Measurements from ENCODE around the gene FBN2. TPM values are rescaled to one million over a fixed set of nuclear protein-coding genes. Genes with fewer than 3 reads are reported as not detected.

The FBN2 gene
- total RNA-seq, 1 donor from 2014 or later = 21.4 TPM

DNA sequence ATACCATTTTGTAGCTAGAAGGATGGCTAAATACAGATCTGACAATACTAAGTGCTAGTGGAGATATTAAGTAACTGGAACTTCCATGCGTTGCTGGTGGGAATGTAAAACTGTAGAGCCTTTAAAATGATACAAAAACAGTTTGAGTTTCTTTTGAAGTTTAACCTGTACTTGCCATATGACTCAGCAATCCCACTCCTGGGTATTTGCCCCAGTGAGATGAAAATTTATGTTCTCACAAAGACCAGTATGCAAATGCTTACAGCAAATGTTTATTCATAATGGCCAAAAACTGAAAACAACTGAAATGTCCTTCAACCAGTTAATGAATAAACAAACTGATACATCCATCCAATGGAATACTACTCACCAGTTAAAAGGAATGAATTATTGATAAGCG, 317.2 kb downstream of the FBN2 start:
- DNase-seq (ENCODE audit: extremely low read depth, low read depth, low spot score) = no peak

DNA sequence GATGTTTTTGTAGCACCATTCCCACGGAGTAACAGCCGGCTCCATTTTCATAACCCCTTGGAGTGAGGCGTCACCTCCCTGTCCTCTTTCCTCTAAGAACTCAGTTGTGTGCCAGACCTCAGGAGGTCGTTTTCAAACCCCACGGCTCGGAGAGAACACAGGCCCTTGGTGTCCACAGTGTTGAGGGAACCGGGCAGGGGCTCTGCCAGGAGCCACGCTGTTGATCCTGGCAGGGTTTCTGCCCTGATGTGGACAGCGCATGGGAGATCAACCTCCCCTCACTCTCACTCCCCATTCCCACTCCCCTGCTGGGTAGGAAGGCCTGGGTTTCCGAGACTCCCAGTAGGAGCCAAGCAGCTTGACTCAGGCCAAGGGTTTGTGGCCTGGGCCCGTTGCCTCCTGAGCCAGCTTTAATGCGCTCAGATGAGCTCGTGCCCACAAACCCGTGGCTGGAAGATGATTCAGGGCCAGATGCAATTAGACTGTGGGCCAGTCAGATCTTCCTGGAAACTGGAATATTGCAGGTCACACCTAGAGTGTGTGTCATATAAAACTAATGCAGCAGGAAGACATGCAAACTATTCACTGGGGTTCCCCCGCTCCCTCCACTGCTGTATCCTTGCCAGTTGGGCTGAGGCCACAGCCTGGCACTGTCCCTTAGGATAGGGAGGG, 321.0 kb downstream of the FBN2 start:
- no peak for DNase-seq (ENCODE audit: extremely low read depth, low read depth, low spot score)

DNA sequence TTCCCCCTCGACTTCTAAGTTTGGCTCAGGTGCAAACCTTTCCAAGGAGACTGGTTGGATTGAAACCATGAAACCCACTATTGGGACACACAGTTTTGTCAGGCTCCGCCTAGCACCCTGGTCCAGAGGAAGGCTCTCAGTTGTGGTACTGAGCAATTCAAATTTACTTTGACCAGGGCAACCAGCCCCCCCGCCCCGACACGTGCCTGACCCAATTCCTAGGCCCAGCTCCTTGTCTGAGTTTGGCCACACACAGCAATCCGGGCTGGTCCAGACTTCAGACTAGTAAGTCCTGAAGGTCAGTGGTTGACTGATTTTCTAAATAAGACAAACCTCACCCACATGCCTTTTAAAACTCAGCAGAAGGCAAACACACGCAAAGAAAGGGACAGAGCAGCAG, 321.8 kb downstream of the FBN2 start:
- DNase-seq (ENCODE audit: extremely low read depth, low read depth, low spot score) = no peak

DNA sequence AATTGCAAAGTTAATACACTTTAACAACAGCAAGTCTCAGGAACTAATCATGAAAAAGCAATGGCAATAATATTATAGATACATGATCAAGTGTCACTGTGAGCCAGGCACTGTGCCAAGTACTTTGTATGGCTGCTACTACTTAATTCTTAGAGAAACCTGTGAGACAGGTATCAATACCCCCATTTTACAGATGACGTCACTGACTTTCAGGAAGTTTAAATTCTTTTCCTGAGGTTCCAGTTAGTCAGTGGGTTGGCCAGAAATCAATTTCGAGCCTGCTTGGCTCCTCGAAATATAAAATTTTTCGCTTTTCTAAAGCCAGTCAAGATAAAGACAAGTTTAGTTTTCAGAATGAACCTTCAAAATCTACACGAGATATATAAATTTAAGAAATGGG, 324.2 kb downstream of the FBN2 start:
- no peak for DNase-seq (ENCODE audit: extremely low read depth, low read depth, low spot score)

DNA sequence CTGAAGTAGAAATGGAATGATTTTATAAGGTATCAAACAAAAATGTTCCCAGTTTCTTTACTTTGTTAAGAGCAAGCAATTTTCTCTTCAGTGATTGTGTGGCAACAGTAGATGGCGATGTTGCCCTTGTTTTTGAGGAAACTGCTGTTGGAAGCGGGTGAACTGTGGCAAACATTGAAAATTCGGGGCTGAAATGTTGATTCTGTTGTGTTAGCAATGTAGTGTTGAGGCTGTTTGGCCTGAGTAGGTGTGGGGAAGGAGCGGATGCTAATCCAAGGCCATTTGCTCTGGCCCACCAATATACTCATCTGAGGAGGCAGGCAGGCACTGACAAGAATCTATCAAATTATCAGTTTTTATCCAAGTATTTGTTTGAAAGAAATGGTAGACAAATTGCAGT, 324.7 kb downstream of the FBN2 start:
- peak; percentile 37 for DNase-seq (ENCODE audit: extremely low read depth, low read depth, low spot score)

DNA sequence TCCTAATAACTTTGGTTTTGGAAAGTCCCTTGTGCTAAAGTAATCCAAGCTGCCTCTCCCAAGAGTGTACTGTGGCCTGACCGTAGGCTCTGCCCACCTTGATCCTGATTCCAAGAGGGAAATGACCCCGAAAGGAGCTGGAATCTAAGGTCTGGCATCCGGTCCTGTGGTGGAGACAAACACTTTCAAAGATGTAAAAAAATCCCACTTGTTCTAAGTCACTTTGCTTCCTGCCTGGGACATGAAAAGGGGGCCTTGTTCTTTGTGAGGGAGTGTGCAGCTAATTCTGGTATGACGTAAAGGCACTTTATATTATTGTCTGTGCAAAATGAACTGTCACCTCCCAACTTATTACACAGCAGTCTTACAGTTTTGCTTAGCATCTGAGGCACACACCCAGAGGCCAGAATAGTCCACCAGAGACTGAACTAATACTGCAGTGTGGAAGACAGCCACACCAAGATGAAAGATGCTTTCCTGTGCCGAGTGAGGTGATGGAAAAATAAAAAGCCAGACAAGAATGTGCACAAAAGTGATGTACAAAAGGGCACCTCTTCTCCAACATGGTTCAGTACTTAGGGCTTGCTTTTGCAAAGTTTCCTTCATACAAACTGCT, 325.7 kb downstream of the FBN2 start:
- no peak for DNase-seq (ENCODE audit: extremely low read depth, low read depth, low spot score)

DNA sequence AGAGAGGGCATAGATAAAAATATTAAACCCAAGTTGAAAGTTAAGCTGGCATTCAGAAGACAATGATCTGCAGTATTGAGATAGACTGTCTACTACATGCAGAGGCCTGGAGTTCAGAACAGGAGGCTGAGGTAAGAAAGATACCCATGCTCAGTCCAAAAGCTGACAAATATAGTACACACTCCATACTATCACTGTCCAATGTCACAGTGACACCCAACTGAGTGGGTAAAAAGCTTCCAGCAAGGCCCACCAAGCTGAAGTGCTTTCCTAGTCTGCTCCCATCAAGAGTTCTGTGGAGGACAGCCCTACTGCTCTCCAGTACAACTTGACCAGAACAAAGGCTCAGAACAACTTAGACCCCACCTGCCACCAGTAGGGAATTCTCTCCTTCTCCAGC, 329.6 kb downstream of the FBN2 start:
- no peak for DNase-seq (ENCODE audit: extremely low read depth, low read depth, low spot score)

Measured in glomerular endothelial cell (primary cell).